ENCODE data around the gene MED25. TPM values are rescaled to one million over a fixed set of nuclear protein-coding genes. Genes with fewer than 3 reads are reported as not detected.

MED25 gene
- polyA plus RNA-seq, 2 of the 4 experiments (the other 2 are of a cell fraction): 20.4 to 40.1 TPM

DNA sequence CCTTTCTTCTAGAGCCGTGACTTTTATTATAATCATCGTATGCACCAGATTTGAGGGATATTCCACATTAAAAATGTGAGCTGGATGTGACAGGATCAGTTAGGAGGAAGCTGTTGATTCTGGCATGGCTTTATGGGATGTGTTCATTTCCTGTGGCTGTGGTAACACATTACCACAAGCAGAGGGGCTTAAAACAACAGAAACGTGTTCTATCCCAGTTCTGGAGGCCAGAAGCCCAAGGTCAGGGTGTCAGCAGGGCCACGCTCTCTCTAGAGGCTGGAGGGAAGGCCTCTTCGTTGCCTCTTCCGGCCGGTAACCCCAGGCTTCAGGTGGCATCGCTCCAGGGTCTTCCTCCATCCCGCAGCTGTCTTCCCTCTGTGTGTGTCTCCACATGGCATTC lies 14.5 kb downstream of the MED25 start:
- no peak for ATAC-seq
- Histone ChIP-seq H3K4me3 (no peak overlapping the region), H3K4me2 (no peak overlapping the region), H3K27ac (no peak overlapping the region), H3K9me3 (no peaks in the 10 kb centered on the region), H3K4me1 (no peaks in the 10 kb centered on the region)
- ChIA-PET POLR2A (no interaction called here), CTCF (interaction anchor here (0.6 to 2.8 kb wide), 5 partner anchors 8 to 153 kb away, joined by 3 to 13 read pairs (median 4); no protein-coding TSS in a partner anchor)
- TF ChIP-seq ZSCAN20 (CRISPR knock-in tag; IDR thresholded peaks at IDR 0.05) (no peak), NR3C1 (IDR thresholded peaks at IDR 0.05) (no peak), MYC (IDR thresholded peaks at IDR 0.05; ENCODE audit: borderline replicate concordance, low read length) (no peak), ESRRA (IDR thresholded peaks at IDR 0.05; ENCODE audit: borderline replicate concordance, low read length) (no peak), JUNB (IDR thresholded peaks at IDR 0.05) (no peak), POLR2A (IDR thresholded peaks at IDR 0.05; ENCODE audit: low read length) (no peak), TFCP2L1 (CRISPR knock-in tag; IDR thresholded peaks at IDR 0.05) (no peak), NFE2L2 (conservative IDR thresholded peaks at IDR 0.05; ENCODE audit: low read length) (no peak), CHD2 (IDR thresholded peaks at IDR 0.05; ENCODE audit: low read length, partially characterized antibody) (no peak), HOXB13 (CRISPR knock-in tag; IDR thresholded peaks at IDR 0.05; ENCODE audit: low read depth) (no peak), HES2 (IDR thresholded peaks at IDR 0.05) (no peak), HDAC2 (IDR thresholded peaks at IDR 0.05) (no peak)
- TF ChIP-seq, protein P1, sequence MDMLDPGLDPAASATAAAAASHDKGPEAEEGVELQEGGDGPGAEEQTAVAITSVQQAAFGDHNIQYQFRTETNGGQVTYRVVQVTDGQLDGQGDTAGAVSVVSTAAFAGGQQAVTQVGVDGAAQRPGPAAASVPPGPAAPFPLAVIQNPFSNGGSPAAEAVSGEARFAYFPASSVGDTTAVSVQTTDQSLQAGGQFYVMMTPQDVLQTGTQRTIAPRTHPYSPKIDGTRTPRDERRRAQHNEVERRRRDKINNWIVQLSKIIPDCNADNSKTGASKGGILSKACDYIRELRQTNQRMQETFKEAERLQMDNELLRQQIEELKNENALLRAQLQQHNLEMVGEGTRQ (IDR thresholded peaks at IDR 0.05): no peak
- DNase-seq (ENCODE audit: low read depth in 1 of 2, low spot score in 1 of 2): no peak
- FAIRE-seq: no peak
- 83% methylated on average over 9 of the region's 9 CpGs for WGBS (ENCODE audit: missing lambda C conversion rate)

- FAIRE-seq (no peak), ATAC-seq (no peak), DNase-seq (ENCODE audit: low read depth in 1 of 2, low spot score in 1 of 2) (no peak)
- H3K4me3 ChIP-seq: no peak overlapping the region
- no peak overlapping the region for H3K4me2 ChIP-seq
- no peaks in the 10 kb centered on the region for H3K4me1 ChIP-seq
- ChIA-PET POLR2A (interaction anchor here (0.9 kb wide), 1 partner anchor 15 kb away, joined by 3 read pairs; no protein-coding TSS in a partner anchor), CTCF (interaction anchor here (0.9 to 2.8 kb wide), 6 partner anchors 13 to 154 kb away, joined by 3 to 13 read pairs (median 5); no protein-coding TSS in a partner anchor)
- no peaks in the 10 kb centered on the region for H3K9me3 ChIP-seq
- TF ChIP-seq ZSCAN20 (CRISPR knock-in tag; IDR thresholded peaks at IDR 0.05) (no peak), KDM5A (IDR thresholded peaks at IDR 0.05) (no peak), EP300 (IDR thresholded peaks at IDR 0.05) (no peak), PHF8 (IDR thresholded peaks at IDR 0.05; ENCODE audit: borderline replicate concordance, low read depth) (no peak), ZFP36 (IDR thresholded peaks at IDR 0.05; ENCODE audit: borderline replicate concordance, partially characterized antibody) (no peak), RCOR1 (IDR thresholded peaks at IDR 0.05; ENCODE audit: low read depth, low read length) (no peak), HES2 (IDR thresholded peaks at IDR 0.05) (no peak), RNF2 (IDR thresholded peaks at IDR 0.05; ENCODE audit: borderline replicate concordance, low read depth) (no peak), HOXA7 (CRISPR knock-in tag; IDR thresholded peaks at IDR 0.05) (no peak), FOSB (CRISPR knock-in tag; IDR thresholded peaks at IDR 0.05) (no peak), RARB (CRISPR knock-in tag; IDR thresholded peaks at IDR 0.05) (no peak), CBX8 (IDR thresholded peaks at IDR 0.05) (no peak)
- TF ChIP-seq, protein P2, sequence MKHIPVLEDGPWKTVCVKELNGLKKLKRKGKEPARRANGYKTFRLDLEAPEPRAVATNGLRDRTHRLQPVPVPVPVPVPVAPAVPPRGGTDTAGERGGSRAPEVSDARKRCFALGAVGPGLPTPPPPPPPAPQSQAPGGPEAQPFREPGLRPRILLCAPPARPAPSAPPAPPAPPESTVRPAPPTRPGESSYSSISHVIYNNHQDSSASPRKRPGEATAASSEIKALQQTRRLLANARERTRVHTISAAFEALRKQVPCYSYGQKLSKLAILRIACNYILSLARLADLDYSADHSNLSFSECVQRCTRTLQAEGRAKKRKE (CRISPR knock-in tag; IDR thresholded peaks at IDR 0.05; ENCODE audit: low read depth): no peak
- TF ChIP-seq, protein P3, sequence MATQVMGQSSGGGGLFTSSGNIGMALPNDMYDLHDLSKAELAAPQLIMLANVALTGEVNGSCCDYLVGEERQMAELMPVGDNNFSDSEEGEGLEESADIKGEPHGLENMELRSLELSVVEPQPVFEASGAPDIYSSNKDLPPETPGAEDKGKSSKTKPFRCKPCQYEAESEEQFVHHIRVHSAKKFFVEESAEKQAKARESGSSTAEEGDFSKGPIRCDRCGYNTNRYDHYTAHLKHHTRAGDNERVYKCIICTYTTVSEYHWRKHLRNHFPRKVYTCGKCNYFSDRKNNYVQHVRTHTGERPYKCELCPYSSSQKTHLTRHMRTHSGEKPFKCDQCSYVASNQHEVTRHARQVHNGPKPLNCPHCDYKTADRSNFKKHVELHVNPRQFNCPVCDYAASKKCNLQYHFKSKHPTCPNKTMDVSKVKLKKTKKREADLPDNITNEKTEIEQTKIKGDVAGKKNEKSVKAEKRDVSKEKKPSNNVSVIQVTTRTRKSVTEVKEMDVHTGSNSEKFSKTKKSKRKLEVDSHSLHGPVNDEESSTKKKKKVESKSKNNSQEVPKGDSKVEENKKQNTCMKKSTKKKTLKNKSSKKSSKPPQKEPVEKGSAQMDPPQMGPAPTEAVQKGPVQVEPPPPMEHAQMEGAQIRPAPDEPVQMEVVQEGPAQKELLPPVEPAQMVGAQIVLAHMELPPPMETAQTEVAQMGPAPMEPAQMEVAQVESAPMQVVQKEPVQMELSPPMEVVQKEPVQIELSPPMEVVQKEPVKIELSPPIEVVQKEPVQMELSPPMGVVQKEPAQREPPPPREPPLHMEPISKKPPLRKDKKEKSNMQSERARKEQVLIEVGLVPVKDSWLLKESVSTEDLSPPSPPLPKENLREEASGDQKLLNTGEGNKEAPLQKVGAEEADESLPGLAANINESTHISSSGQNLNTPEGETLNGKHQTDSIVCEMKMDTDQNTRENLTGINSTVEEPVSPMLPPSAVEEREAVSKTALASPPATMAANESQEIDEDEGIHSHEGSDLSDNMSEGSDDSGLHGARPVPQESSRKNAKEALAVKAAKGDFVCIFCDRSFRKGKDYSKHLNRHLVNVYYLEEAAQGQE (IDR thresholded peaks at IDR 0.05): no peak
- TF ChIP-seq, protein P4, sequence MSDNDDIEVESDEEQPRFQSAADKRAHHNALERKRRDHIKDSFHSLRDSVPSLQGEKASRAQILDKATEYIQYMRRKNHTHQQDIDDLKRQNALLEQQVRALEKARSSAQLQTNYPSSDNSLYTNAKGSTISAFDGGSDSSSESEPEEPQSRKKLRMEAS (IDR thresholded peaks at IDR 0.05): no peak
- TF ChIP-seq, protein P1 (IDR thresholded peaks at IDR 0.05): no peak
- WGBS (ENCODE audit: missing lambda C conversion rate): 99% methylated on average over 7 of the region's 7 CpGs
- no peak overlapping the region for H3K27ac ChIP-seq
Measured at GRCh38 chr19:49833599-49833998, 15.5 kb downstream of the MED25 start.

Measured in A549 (cell line).